Transverse colon (tissue), 4 donors: Measurements from ENCODE around the gene PTPN7. TPM values are rescaled to one million over a fixed set of nuclear protein-coding genes. Genes with fewer than 3 reads are reported as not detected.
A peak's percentile ranks its signal among the peaks of the same experiment; 100 is the strongest.
"Not testable (repeated sequence)": the region's sequence is repeated elsewhere in the genome, so short reads cannot be mapped to it uniquely, and the experiment has no call there.

Experiments used
- DNase-seq: peaks from one replicate; pipeline ENCODE4 v3.0.0-alpha.2; 2019
- H3K27ac ChIP-seq, 4 donors: fragments of 200-600 bp; sonication (generic); 2 replicates each; pipeline ENCODE4 v1.5.1; 2016 to 2018; ENCODE audit warnings: inconsistent platforms in 4 of 4
- H3K27me3 ChIP-seq: fragments of 200-600 bp; sonication (generic); 2 replicates; pipeline ENCODE4 v1.5.1; 2017; ENCODE audit warnings: inconsistent platforms
- H3K36me3 ChIP-seq, 4 donors: fragments of 200-600 bp; sonication (generic); 2 replicates each; pipeline ENCODE4 v1.5.1; 2017 to 2019; ENCODE audit warnings: inconsistent platforms in 4 of 4
- H3K4me1 ChIP-seq, 4 donors: fragments of 200-600 bp; sonication (generic); 2 replicates each; pipeline ENCODE4 v1.5.1; 2017 to 2020; ENCODE audit warnings: inconsistent platforms in 4 of 4
- H3K4me3 ChIP-seq, 4 donors: fragments of 200-600 bp; sonication (generic); 1 replicate in 1 of 4; 2 replicates in 3 of 4; pipeline versions ENCODE4 v1.5.1 to v1.6.1; 2017 to 2019; ENCODE audit warnings: inconsistent platforms in 4 of 4
- H3K9me3 ChIP-seq, 2 donors: fragments of 200-600 bp; sonication (generic); 2 replicates each; pipeline ENCODE4 v1.5.1; 2017 to 2019; ENCODE audit warnings: inconsistent platforms in 2 of 2
- CTCF ChIP-seq, 5 experiments: fragments of 200-600 bp in 3 of 5; fragments of 450-650 bp in 2 of 5; sonication (generic) in 3 of 5; IDR thresholded peaks; 1 replicate in 2 of 5; 2 replicates in 3 of 5; pipeline ENCODE4 v1.5.1; 2016 to 2017; ENCODE audit warnings: antibody characterized with exemption in 5 of 5, inconsistent platforms in 3 of 5, mild to moderate bottlenecking in 2 of 5, moderate library complexity in 1 of 5
- EP300 ChIP-seq: sonication (generic); formaldehyde crosslinking; IDR thresholded peaks from one replicate; pipeline ENCODE4 v1.6.1; 2017; ENCODE audit warnings: antibody characterized with exemption, low read depth
- POLR2A ChIP-seq: fragments of 450-650 bp; IDR thresholded peaks from one replicate; pipeline ENCODE4 v1.6.1; 2016; ENCODE audit warnings: antibody characterized with exemption, mild to moderate bottlenecking, moderate library complexity
- POLR2AphosphoS5 ChIP-seq, 3 donors: sonication (generic); formaldehyde crosslinking; IDR thresholded peaks; one replicate each; pipeline ENCODE4 v1.6.1; 2016; ENCODE audit warnings: antibody characterized with exemption in 3 of 3
- WGBS, 2 donors: methylation state at CpG; one replicate each; pipeline ENCODE4 v1.1.5; 2018; ENCODE audit warnings: low coverage in 1 of 2; 5-methylcytosine and 5-hydroxymethylcytosine counted together
- in situ Hi-C, 4 donors: fragments of 200-750 bp; cut with MboI; loops; one replicate each; pipeline versions ENCODE4 v1.15.0 to v1.15.1; 2017; ENCODE audit warnings: low sequenced_read_pairs in 3 of 4, low pct_ligation_motif_present in 1 of 4, low pct_unique_long_range_greater_than_20kb in 1 of 4
- intact Hi-C: fragments of 100-400 bp; cut with DNase I; formaldehyde crosslinking; loops from one replicate; pipeline ENCODE4 v1.15.1; 2023; ENCODE audit warnings: low total_unique reads
- total RNA-seq, 4 donors: library from RNA; depleted of rRNA; stranded (reverse); fragments of >200 nt; gene quantifications; one replicate each; pipeline ENCODE4 v1.1.0, GENCODE V29; 2016

PTPN7 gene
- total RNA-seq, 4 donors from 2014 or later: 5.2 to 32.5 (median 14.0) TPM; not detected in 1

DNA sequence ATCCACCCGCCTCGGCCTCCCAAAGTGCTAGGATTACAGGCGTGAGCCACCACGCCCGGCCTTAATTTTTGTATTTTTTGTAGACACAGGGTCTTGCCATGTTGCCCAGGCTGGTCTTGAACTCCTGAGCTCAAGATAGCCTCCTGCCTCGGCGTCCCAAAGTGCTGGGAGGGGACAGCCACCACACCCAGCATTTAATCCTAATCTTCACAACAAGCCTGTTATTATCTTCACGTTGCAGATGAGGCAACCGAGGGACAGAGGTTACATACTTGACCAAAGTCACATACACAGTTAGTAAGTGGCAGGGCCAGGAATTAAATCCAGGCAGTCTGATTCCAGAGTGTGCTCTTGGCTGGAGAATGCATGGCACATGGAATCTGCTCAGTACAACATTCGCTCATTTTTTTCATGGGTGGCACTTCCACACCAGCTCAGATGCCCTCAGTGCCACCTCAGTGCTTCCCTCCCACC, 42.5 kb downstream of the PTPN7 start:
- 55 to 76% methylated on average over 4 to 10 of the region's 10 CpGs for WGBS, 2 donors
- Histone ChIP-seq H3K4me1 (peaks cover 3 to 29% (median 5%) of the 10 kb centered on the region in 4 donors), H3K4me3 (no peak overlapping the region), H3K27me3 (no peaks in the 10 kb centered on the region), H3K9me3 (no peaks in the 10 kb centered on the region), H3K27ac (peak overlapping the region; percentile 79 to 82 (median 80)), H3K36me3 (no peaks in the 10 kb centered on the region)
- no peak for TF ChIP-seq EP300
- TF ChIP-seq CTCF (IDR thresholded peaks at IDR 0.05): no peak
- peak; percentile 37 for TF ChIP-seq POLR2A
- TF ChIP-seq POLR2AphosphoS5 (IDR thresholded peaks at IDR 0.05): peak in 2 of 3 donors; percentile 58 to 73
- in situ Hi-C loops (loop anchor here in 3 of 4 donors (10.0 kb wide), 1 partner anchor 103 kb away; the partner anchor contains the start of gene ELF3 (in 3 of the 3)), intact Hi-C loops (no loop called here)
- DNase-seq: peak; percentile 42

GRCh38 chr1:202116287-202116686, 44.1 kb downstream of the PTPN7 start:
- no peak overlapping the region for H3K27ac ChIP-seq
- H3K4me1 ChIP-seq: peaks cover 6 to 35% (median 10%) of the 10 kb centered on the region in 4 donors
- TF ChIP-seq CTCF (IDR thresholded peaks at IDR 0.05): no peak
- DNase-seq: no peak
- H3K9me3 ChIP-seq: no peaks in the 10 kb centered on the region
- no peaks in the 10 kb centered on the region for H3K27me3 ChIP-seq
- intact Hi-C loops (no loop called here), in situ Hi-C loops (loop anchor here in 3 of 4 donors (10.0 kb wide), 1 partner anchor 101 kb away; the partner anchor contains the start of gene ELF3 (in 3 of the 3))
- 95% methylated on average over 8 of the region's 8 CpGs; no CpG with 5 or more reads in 1 of the 2 donors for WGBS, 2 donors
- H3K36me3 ChIP-seq: no peaks in the 10 kb centered on the region
- H3K4me3 ChIP-seq: no peak overlapping the region

DNA sequence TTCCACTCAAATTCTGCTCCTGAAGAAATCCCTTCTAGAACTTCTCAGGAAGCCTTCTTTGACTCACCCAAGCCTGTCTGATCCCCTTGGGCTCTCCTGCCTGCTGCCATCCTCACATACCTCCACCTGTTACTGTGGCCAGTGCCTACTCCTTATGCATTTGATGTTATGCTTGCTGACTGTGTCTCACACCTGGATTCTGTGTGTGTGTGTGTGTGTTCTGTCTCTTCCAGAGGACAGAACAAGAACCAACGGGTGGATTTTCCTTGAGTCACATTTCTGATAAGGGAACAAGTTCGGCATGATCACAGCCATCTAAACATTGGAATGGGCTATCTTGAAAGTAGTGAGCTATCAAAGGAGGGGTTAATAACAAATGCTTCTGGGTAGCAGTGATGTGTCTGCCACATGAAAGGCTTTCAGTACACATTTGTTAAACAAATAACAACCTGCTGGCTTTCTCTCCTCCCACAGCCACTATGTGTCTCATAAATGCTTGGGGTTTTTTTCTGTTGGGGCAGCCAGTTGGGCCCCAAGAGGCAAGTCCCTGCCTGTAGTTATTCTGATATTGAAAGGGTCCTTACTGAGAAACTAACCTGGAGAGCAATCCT, 46.6 kb downstream of the PTPN7 start:
- TF ChIP-seq EP300 (no peak), POLR2A (no peak), POLR2AphosphoS5 (IDR thresholded peaks at IDR 0.05) (no peak), CTCF (IDR thresholded peaks at IDR 0.05) (no peak)
- 33 to 40% methylated on average over 1 to 2 of the region's 2 CpGs for WGBS, 2 donors
- Histone ChIP-seq H3K4me3 (no peak overlapping the region), H3K9me3 (no peaks in the 10 kb centered on the region), H3K36me3 (no peaks in the 10 kb centered on the region), H3K27me3 (no peaks in the 10 kb centered on the region), H3K4me1 (peaks cover 11 to 46% (median 21%) of the 10 kb centered on the region in 4 donors), H3K27ac (peak overlapping the region; percentile 35 to 69 (median 59))
- in situ Hi-C loops: loop anchor here in 3 of 4 donors (10.0 kb wide), 1 partner anchor 99 kb away; the partner anchor contains the start of gene ELF3 (in 3 of the 3)
- intact Hi-C loops: loop anchor here (2.0 kb wide), 1 partner anchor 47 kb away; the partner anchor contains the start of gene PTPN7
- no peak for DNase-seq

DNA sequence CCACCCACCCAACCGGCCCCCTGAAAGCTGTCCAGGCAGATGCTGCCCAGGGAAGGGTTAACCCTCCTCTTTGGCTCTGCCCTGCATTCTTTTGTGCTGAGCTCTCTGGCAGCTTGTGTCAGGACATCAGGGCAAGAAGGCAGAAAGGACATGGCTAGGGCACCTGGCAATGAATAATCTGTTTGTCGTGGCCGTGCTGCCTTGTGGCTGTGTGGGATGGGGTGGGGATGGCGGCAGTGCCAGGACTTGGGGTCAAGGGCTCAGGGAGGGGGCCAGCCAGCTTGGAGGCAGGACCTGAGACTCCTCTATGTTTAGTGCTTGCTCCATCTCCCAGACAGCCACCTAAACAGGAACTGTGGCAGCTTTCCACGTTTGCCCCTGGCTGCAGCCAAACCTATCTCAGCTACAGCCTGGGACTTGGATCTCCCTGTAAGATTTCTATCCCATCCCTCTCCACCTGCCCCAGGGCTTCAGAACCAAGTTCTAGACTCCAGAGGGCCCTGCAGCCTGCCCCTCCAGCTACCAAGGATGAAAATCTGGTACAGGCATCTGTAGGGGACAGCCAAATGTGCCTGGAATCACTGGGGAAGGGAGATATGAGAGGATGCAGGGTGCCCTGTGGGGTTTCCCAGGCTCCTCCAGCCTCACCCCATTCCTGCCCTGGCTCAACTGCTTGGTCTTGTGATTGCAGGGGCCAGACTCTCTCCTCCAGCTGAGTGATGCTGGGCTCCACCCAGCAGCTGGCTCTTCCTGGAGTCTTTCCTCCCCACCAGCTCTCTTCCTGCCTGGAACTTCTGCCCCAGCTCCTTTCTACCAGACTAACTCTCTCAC, 47.3 kb downstream of the PTPN7 start:
- no peaks in the 10 kb centered on the region for H3K27me3 ChIP-seq
- H3K4me3 ChIP-seq: no peak overlapping the region
- no peaks in the 10 kb centered on the region for H3K9me3 ChIP-seq
- peaks cover 13 to 43% (median 24%) of the 10 kb centered on the region in 4 donors for H3K4me1 ChIP-seq
- 23% methylated on average over 5 of the region's 5 CpGs; no CpG with 5 or more reads in 1 of the 2 donors for WGBS, 2 donors
- no peaks in the 10 kb centered on the region for H3K36me3 ChIP-seq
- TF ChIP-seq EP300 (no peak), POLR2AphosphoS5 (IDR thresholded peaks at IDR 0.05) (peak in 1 of 3 donors; percentile 32)
- peak overlapping the region; percentile 35 to 69 (median 59) for H3K27ac ChIP-seq
- in situ Hi-C loops (loop anchor here in 3 of 4 donors (10.0 kb wide), 1 partner anchor 98 kb away; the partner anchor contains the start of gene ELF3 (in 3 of the 3)), intact Hi-C loops (loop anchor here (2.0 kb wide), 1 partner anchor 48 kb away; the partner anchor contains the start of gene PTPN7)
- peak; percentile 43 for DNase-seq

DNA sequence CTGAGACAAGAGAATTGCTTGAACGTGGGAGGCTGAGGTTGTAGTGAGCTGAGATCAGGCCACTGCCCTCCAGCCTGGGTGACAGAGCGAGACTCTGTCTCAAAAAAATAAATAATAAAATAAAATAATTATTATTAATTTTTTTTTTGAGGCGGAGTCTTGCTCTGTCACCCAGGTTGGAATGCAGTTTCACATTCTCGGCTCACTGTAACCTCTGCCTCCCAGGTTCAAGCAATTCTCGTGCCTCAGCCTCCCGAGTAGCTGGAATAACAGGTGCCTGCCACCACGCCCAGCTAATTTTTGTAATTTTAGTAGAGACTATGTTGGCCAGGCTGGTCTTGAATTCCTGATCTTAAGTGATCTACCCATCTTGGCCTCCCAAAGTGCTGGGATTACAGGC, 48.8 kb downstream of the PTPN7 start:
- 79 to 89% methylated on average over 4 to 7 of the region's 7 CpGs for WGBS, 2 donors
- intact Hi-C loops, H3K4me3 ChIP-seq, DNase-seq, H3K36me3 ChIP-seq, H3K27me3 ChIP-seq, H3K9me3 ChIP-seq: not testable (repeated sequence)
- Histone ChIP-seq H3K4me1 (peaks cover 22 to 53% (median 38%) of the 10 kb centered on the region in 4 donors), H3K27ac (peak overlapping the region in 1 of 4 donors; percentile 95)
- in situ Hi-C loops: loop anchor here in 3 of 4 donors (10.0 kb wide), 1 partner anchor 97 kb away; the partner anchor contains the start of gene ELF3 (in 3 of the 3)
